NCI-H2196 treated with DMSO at 0.1 percent for 48 hours (cell line): Measurements from ENCODE around the gene SMYD3.
"Not testable (repeated sequence)": the region's sequence is repeated elsewhere in the genome, so short reads cannot be mapped to it uniquely, and the experiment has no call there.

Experiments used
- DNase-seq: peaks from one replicate; lab custom pipeline; 2025; ENCODE audit not compliant: unreplicated experiment; lab: John Stamatoyannopoulos, UW

The SMYD3 gene

DNA sequence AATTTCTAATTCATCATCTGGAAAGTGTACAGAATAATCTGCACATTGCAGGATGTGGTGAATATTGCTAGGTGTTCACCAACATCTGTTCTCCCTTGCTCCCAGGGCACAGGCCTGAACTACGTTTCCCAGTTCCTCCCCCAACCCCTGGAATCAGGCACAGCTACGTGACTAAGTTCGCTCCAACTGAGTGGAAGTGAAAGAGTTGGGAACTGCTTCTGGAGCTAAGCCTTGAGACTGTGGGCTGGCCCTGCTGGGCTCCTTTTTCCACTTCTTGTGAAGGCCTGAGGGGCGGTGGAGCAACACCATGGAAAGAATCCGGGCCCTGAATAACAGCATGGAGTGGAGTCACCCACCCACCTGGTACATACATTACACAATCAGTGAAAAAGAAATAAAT, 534.6 kb downstream of the SMYD3 start:
- no peak for DNase-seq

DNA sequence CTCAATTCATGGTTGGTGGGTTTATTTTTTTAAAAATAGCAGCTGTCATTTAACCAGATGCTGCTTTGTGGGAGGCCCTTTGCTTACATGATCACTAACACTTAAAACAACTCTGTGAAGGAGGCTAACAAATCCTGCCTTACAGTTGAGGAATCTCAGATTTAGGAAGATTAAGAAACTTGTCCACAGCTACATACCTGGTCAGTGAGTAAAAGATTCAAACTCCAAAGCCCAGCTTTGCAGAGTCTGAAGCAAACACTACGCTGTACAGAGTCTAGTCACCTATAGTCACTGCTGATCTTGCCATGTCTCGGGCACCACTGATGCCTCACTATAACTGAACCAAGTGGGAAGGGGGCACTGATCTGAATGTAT, 535.4 kb downstream of the SMYD3 start:
- no peak for DNase-seq

DNA sequence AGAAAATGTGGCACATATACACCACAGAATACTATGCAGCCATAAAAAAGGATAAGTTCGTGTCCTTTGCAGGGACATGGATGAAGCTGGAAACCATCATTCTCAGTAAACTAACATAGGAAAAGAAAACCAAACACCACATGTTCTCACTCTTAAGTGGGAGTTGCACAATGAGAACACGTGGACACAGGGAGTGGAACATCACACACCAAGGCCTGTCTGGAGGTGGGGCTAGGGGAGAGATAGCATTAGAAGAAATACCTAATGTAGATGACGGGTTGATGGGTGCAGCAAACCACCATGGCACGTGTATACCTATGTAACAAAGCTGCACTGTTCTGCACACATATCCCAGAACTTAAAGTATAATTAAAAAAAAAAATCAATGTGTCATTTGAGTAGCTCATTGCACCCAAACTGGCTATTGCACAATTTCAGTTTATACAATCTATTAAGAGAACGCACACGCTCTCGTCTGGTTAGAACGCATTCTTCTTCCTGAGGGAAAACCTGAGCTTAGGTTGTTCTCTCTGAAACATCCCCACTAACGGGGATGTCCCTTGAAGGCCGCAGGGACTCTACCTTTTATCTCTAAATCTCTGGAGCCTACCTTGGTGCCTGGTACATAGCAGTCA, 535.9 kb downstream of the SMYD3 start:
- DNase-seq: not testable (repeated sequence)

DNA sequence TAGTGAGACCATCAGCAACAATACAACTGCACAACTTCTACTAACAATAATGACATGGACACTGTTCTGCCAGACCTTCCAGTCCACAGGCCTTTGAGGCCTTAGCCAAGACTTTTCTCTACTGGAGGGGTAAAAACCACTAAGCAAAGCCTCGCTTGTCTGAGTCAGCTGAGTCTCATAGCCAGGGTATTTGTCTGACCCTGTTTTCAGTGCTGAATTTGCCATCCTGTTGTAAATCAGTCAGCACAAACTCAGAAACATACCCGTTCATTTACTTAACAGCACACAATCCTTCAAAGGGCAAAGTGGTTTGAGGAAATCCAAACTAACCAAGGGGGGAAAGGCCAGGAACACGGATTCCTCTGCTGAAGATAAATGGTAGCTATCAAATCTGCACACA, 537.8 kb downstream of the SMYD3 start:
- no peak for DNase-seq

DNA sequence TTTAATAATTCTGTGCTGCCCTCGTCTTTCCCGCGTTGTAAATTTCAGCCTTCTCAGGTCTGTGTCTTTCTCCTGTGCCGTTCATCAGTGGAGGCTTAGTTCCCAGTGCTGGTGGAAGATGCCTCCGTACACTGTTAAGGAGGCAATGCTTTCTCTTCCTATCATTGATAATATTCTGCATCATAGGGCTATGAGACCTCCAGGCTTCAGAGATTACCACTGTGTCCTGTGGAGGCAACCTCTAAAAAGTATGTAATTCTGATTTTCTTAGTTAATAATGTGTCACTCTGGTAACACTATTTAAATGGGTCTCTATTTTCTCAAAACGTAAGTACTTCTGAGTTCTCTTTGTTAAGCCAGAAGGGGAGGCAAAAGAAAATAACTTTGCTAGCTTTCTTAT, 538.3 kb downstream of the SMYD3 start:
- DNase-seq: no peak

DNA sequence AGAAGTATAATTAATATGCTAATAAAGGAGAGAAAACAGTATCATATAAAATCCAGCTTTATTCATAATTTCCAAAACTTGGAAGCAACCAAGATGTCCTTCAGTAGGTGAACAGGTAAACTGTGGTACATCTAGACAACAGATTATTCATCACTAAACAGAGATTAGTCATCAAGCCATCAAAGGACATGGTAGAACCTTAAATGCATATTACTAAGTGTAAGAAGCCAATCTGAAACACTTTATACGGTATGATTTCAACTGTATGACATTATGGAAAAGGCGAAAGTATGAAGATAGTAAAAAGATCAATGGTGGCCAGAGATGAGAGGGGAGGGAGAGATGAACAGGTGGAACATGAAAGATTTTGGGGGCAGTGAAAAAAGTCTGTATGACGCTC, 541.7 kb downstream of the SMYD3 start:
- no peak for DNase-seq

DNA sequence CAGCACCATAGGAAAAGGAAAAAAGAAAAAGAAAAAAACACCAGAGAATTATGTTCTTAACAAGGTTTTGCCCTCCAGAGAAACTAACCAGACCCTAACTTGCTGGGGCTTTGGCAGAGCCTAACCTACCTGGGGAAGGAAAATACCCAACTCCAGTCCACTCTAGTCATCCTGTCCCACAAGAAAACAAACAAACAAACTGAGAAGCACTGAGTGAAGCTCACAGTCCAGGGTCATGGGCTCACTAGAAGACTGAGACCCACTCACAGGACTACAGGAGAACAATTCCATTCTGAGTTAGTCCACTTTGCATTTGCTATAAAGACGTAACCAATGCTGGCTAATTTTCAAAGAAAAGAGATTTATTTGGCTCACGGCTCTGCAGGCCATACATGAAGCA, 543.4 kb downstream of the SMYD3 start:
- no peak for DNase-seq

DNA sequence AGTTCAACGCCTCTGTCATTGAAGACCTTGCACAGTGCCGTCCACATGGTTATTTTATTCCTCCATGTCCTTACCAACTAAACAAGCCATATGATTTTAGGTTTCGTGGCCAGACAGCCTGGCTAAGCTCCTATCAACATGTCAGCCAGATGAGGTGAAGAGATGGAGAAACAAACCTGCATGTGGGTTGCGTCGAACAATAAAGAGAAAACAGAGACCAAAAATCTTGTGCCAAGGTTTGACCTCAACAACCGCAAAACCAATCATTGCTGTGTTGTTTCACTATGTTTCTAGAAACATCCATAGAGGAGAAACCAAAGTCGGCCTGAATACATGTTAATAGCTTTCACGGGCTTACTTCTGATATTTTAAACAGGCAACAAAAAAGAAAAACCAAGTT, 544.6 kb downstream of the SMYD3 start:
- DNase-seq: no peak

DNA sequence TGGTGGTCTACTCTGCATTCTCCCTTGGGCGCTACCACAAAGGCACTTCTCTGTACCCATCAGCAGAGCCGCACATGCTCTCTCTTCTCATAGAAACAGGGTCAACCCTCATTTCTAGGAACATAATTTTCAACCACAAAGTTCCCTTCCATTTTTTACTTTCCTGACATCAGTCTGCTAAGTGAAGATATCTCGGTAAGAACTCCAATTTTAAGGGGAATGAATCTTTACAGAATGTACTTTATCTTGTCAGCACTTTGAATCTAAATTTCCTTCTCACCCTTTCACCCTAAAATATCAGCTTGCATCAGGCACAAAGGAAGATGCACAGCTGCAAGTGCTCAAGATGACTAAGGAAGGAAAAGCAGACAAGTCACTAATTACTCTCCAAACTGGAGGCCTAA, 545.9 kb downstream of the SMYD3 start:
- DNase-seq: no peak

DNA sequence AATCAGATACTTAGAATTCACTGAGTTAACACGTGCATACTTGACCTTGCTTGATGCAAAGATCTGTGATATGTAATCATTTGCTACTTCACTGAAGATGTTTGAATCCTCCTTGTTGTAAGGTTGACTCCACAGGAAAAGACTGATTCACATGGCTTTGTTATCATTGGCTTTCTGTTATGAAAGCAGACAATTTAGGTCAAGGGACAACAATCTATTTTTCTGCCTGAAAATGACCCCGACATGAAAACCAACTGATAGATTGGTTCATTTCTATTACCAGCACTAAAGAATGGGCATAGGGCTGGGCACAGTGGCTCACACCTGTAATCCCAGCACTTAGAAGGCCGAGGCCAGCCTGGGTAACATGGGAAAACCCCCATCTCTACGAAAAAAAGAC, 546.9 kb downstream of the SMYD3 start:
- no peak for DNase-seq

DNA sequence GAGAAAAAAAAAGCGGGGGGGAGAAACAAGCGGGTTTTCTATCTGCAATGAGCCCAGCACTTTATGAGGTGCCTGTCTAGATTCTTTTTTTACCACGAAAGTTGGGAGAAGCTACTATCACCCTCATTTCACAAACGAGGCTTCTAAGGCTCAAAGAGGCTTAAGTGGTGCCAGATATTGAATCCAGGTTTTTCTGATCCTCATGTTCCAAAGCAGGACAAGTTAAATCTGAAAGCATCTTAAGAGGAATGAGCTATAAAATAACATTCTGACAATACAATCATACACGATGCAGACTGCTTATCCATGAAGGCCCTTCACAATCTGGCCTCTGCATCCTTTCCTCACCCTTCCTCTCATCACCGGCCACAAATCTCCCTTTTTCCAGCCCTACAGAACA, 549.1 kb downstream of the SMYD3 start:
- no peak for DNase-seq

DNA sequence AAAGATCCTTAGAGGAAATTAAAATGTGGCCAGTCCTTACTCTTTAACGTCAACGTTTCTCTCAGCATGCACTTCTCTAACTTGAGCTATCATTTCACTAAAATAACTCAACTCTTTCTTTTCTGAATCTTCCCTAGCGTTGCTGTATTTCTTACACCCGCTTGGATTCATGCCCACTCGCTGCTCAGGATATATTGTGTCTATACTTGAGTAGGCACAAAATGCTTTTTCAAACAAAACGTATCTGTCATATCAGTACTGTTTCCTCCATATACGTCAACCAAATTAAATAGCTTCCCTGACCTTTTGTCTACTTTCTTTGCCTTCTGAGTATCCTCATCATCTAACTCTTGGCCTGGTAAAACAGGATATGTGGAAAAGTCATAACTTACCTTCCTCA, 549.7 kb downstream of the SMYD3 start:
- no peak for DNase-seq

DNA sequence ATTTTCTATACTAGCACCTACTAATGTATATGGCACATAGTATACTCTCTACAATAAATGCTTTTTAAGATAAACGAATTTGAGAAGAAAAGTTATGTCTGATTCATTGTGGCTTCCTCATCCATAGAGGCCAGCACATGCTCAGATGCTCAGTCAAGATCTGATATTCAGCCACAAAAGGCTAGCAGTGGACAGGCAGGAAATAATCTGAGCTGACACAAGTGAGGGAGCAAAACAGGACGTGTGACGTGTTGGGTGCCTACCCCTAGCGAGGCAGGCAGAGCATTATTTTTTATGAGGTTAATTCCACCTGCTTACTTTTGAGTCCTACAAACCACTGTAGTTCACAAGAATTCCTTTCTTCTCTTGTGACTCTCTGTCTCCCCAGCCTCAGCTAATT, 550.9 kb downstream of the SMYD3 start:
- no peak for DNase-seq

DNA sequence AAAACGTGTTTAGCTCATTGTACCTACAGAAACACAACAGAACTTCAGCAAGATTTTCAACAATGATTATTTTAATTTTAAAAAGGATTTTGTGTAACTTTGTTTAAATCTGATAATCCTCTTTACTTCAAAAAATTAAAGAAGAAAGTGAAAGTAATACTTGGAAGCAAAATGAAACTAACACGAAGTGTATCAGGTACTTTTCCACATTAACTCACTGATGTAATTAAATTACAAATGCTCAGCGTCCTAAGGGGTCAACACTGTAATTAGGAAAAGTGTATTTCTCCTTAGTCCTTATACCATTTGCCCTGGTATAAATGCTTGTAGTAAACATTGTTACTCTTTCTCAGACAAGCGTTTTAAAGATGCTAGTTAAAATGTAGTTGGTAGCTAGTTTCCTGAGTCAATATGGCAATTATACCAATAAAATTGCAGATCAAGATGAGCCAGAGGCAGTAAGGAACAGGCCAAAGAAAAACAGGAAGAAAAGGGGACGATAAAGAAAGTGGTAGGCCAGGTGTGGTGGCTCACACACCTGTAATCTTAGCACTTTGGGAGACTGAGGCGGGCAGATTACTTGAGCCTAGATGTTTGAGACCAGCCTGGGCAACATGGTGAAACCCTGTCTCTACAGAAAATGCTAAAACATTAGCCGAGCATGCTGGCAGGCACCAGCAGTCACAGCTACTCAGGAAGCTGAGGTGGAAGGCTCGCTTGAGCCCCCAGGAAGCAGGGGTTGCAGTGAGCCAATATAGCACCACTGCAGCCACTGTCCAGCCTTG, 553.0 kb downstream of the SMYD3 start:
- DNase-seq: no peak

DNA sequence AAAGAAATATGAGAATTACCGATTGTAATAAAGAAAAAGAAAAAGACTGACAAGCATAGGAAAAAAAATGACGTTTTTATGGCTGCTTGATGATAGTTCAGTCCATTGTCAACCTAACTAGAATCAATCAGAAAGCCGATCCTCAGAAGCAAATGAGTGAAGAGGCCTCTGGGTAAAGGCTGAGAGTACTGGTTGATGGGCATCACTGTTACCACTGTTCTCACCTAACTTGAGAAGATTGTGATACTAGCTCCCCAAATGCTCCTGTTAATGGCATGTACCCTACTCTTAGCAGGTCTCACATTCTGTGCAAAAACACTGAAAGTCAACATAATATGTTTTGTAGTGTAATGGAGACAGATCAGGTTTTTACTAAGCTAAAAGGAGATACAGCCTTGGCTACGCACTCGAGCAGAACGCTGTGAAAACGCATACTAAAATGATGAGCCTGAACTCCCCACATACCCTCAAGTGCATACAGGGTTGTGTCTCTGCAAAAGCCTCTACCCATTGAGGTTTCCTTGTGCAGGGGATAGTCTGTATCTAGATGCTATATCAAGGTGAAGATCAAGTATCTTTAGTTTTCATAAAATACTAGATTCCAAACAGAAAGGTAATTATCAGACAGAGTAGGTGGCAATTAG, 554.6 kb downstream of the SMYD3 start:
- DNase-seq: no peak

DNA sequence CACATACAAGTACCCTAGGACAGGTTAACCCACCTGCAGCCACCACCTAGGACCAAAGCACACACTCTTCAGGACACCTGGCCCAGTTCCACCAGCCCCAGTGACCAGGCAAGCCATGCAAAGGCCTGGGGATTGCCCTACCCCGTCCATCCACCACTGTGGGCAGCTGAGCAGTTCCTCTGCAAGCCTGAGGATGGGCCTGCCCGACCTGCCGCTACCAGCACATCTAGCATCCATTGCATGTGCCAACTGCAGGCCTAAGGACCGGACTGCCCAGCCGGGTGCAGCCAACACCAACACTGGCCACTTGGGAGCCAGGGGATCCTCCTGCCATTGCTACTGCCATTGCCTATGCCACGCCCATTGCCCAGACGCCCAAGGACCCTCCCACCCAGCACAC, 558.3 kb downstream of the SMYD3 start:
- DNase-seq: no peak

DNA sequence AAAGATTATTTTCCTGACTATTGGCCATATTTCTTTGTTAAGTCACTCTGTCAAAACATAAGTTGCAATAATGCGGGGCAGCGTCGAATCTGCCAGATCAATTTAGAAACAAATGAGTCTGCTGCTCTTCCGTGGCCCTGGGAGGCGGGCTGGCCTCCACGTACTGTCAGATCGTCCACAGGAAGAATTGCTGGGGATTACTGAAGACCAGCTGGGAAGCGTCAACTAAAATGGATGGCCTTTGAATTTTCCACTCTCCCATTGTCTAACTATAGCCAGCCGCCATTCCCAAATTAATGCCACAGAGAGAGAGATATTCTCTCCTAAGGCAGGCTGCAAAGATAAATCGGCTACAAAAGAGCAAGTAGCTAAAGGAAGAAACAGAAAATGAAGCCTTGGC, 560.2 kb downstream of the SMYD3 start:
- no peak for DNase-seq

DNA sequence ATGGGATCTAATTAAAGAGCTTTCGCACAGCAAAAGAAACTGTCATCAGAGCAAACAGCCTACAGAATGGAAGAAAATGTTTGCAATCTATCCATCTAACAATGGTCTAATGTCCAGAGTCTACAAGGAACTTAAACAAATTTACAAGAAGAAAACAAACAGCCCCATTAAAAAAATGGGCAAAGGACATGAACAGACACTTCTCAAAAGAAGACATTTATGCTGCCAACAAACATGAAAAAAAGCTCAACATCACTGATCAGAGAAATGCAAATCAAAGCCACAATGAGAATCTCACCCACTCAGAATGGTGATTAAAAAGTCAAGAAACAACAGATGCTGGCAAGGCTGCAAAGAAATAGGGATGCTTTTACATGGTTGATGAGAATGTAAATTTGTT, 561.9 kb downstream of the SMYD3 start:
- DNase-seq: not testable (repeated sequence)

DNA sequence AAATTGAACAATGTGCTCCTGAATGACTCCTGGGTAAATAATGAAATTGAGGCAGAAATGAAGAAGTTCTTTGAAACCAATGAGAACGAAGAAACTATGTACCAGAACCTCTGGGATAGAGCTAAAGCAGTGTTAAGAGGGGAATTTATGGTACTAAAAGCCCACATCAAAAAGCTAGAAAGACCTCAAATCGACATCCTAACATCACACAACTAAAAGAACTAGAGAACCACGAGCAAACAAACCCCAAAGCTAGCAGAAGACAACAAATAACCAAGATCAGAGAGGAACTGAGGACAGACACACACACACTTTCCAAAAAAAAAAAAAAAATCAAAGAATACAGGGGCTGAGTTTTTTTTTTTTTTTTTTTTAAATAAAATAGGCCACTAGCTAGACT, 564.2 kb downstream of the SMYD3 start:
- DNase-seq: no peak

DNA sequence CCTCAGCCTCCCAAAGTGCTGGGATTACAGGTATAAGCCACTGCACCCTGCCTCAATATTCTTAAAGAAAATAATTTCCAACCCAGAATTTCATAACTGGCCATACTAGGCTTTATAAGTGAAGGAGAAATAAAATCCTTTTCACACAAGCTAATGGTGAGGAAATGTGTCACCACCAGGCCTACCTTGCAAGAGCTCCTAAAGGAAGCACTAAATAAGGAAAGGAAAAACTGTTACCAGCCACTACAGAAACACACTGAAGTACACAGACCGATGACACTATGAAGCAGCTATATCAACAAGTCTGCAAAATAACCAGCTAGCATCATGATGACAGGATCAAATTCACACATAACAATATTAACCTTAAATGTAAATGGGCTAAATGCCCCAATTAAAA, 565.3 kb downstream of the SMYD3 start:
- DNase-seq: not testable (repeated sequence)

DNA sequence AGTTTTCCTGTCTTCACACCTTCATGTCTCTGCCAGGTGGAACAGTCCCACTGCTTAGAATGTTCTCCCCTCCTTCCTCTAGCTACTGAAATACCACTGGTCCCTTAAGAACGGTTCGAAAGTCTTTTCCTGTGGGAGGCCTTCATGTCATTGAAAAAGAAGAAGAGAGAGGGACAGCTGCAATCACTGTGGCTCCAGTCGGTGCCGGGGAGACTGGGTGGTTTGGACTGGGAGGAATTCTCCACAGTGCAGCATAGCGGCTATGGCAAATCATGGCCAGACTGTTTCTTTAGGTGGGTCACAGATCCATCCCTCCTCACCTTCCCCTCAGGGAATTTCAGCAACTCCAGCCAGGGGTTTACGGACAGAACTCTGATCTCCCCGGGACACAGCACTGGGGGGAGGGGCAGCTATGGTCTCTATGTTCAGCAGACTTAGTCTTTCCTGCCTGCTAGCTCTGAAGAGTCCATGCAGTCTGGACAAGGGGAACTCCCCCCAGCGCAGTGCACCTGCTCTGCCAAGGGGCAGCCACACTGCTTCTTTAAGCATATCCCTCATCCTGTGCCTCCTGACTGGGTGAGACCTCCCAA, 567.2 kb downstream of the SMYD3 start:
- DNase-seq: no peak

DNA sequence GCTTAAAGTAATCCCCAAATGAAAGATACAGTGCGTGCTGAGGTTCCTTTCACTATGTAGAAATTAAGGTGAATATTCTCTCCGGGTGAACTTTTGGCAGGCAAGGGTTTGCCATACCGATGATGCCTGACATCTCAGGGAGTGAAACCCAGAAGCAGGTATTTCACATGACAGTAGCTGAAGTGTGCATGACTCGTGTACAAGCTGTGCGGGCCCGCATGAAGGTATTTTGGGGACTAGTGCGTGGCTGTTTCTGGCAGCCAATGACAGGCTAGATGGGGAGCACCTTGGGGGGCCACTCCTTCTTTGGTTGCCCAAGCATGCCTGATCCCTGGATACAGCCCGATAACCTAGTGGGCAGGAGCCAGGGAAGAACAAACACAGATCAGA, 569.0 kb downstream of the SMYD3 start:
- DNase-seq: no peak
